Caco-2 (cell line): ENCODE results near the gene SGCD. TPM values are rescaled to one million over a fixed set of nuclear protein-coding genes. Genes with fewer than 3 reads are reported as not detected.

Experiments
- BruUV-seq: library from RNA; stranded (reverse); fragments of 400-500 nt; replicated peaks from 2 replicates; lab custom pipeline; 2021; lab: Mats Ljungman, UMichigan
- CTCF ChIA-PET: fragments of 300-600 bp; sonication (Branson Sonifier 250); formaldehyde crosslinking; loops from one replicate; lab custom pipeline; 2022; ENCODE audit warnings: antibody characterized with exemption; lab: Charles Lee
- POLR2A ChIA-PET: fragments of 300-600 bp; sonication (Branson Sonifier 250); formaldehyde crosslinking; loops from one replicate; lab custom pipeline; 2022; ENCODE audit warnings: antibody characterized with exemption; lab: Charles Lee
- DNase-seq, 2 experiments: peaks; one replicate each; pipeline versions ENCODE4 v3.0.0 to v3.0.0-alpha.2; 2020 to 2022
- H3K27me3 ChIP-seq: replicated peaks from 2 replicates; pipeline ENCODE4 v1.6.0; 2011; ENCODE audit warnings: low read length; ENCODE audit not compliant: control insufficient read depth, insufficient read depth
- H3K36me3 ChIP-seq: 2 replicates; pipeline ENCODE4 v1.5.1; 2011; ENCODE audit warnings: low read length; ENCODE audit not compliant: control insufficient read depth, insufficient read depth
- H3K4me1 ChIP-seq: fragments of 250-450 bp; sonication (Bioruptor Pico); 2 replicates; pipeline ENCODE4 v1.5.1; 2020; ENCODE audit warnings: mild to moderate bottlenecking
- H3K4me3 ChIP-seq: 2 replicates; pipeline ENCODE4 v1.5.1; 2011; ENCODE audit warnings: low read depth, mild to moderate bottlenecking, control low read depth, low read length
- H3K9me3 ChIP-seq: fragments of 250-450 bp; sonication (Bioruptor Pico); 2 replicates; pipeline ENCODE4 v1.5.1; 2020; ENCODE audit warnings: mild to moderate bottlenecking, moderate library complexity
- H3K27ac Mint-ChIP-seq: one replicate; pipeline ENCODE4 v1.8.0; 2022; ENCODE audit warnings: mixed read lengths; ENCODE audit not compliant: unreplicated experiment
- H3K27me3 Mint-ChIP-seq: one replicate; pipeline ENCODE4 v1.8.0; 2022; ENCODE audit warnings: mixed read lengths; ENCODE audit not compliant: insufficient read depth, unreplicated experiment
- H3K36me3 Mint-ChIP-seq: one replicate; pipeline ENCODE4 v1.8.0; 2022; ENCODE audit warnings: mild to moderate bottlenecking, mixed read lengths; ENCODE audit not compliant: insufficient read depth, unreplicated experiment
- H3K4me1 Mint-ChIP-seq: one replicate; pipeline ENCODE4 v1.8.0; 2022; ENCODE audit warnings: low read depth, mixed read lengths; ENCODE audit not compliant: unreplicated experiment
- H3K4me3 Mint-ChIP-seq: one replicate; pipeline ENCODE4 v1.8.0; 2022; ENCODE audit warnings: mild to moderate bottlenecking, moderate library complexity, mixed read lengths; ENCODE audit not compliant: unreplicated experiment
- H3K9me3 Mint-ChIP-seq: one replicate; pipeline ENCODE4 v1.8.0; 2022; ENCODE audit warnings: mixed read lengths; ENCODE audit not compliant: unreplicated experiment
- CTCF ChIP-seq, 2 experiments: fragments of 200-600 bp in 1 of 2; IDR thresholded peaks; 1 replicate in 1 of 2; 2 replicates in 1 of 2; pipeline versions ENCODE4 v1.5.1 to v1.8.0; 2011 to 2022; ENCODE audit warnings: antibody characterized with exemption in 1 of 2, control low read depth in 1 of 2, inconsistent platforms in 1 of 2, low read depth in 1 of 2, low read length in 1 of 2, mild to moderate bottlenecking in 1 of 2, moderate library complexity in 1 of 2; ENCODE audit not compliant: insufficient read depth in 1 of 2, severe bottlenecking in 1 of 2, unreplicated experiment in 1 of 2
- intact Hi-C: fragments of 100-400 bp; cut with micrococcal nuclease; formaldehyde crosslinking; loops from one replicate; pipeline ENCODE4 v1.10.0; 2022; ENCODE audit not compliant: unreplicated experiment
- total RNA-seq: library from RNA; stranded (reverse); gene quantifications from 2 replicates; pipeline ENCODE4 v1.2.3, GENCODE V29; 2022

The SGCD gene
- total RNA-seq, 1 experiment from 2014 or later: 0.20 TPM

DNA sequence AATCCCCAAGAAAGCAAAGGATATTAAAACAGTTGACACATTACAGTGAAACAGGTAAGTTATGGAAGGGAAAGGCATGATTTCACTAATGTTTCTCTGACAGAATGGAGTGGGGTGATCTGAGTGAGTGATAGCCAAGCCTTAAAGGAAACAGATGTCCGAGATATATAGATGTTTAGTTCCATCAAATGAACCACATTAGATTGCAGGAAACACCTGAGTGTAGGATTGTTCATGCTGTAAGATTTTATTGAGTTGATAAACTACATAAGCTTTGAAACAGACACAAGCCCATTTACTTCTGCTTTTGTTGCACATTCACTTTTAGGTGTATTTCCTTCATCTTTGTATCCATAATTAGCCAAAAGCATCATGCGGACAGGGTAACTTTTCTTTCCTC lies 356.0 kb downstream of the SGCD start:
- no TSS peak for BruUV-seq
- Mint-ChIP-seq H3K9me3 (no peaks in the 10 kb centered on the region), H3K36me3 (no peaks in the 10 kb centered on the region), H3K27me3 (no peaks in the 10 kb centered on the region), H3K27ac (no peak overlapping the region), H3K4me3 (no peak overlapping the region), H3K4me1 (no peaks in the 10 kb centered on the region)
- H3K9me3 ChIP-seq: no peaks in the 10 kb centered on the region
- CTCF ChIA-PET: no interaction called here
- intact Hi-C loops: no loop called here
- POLR2A ChIA-PET: no interaction called here
- no peaks in the 10 kb centered on the region for H3K4me1 ChIP-seq
- no peaks in the 10 kb centered on the region for H3K27me3 ChIP-seq
- H3K4me3 ChIP-seq: no peak overlapping the region
- DNase-seq: no peak
- TF ChIP-seq CTCF (IDR thresholded peaks at IDR 0.05; ENCODE audit: insufficient read depth in 1 of 2, low read depth in 1 of 2, low read length in 1 of 2, severe bottlenecking in 1 of 2, unreplicated experiment in 1 of 2): no peak
- H3K36me3 ChIP-seq: no peaks in the 10 kb centered on the region

GRCh38 chr5:156683509-156683908 lies 356.5 kb downstream of the SGCD start:
- DNase-seq: no peak
- Histone ChIP-seq H3K36me3 (no peaks in the 10 kb centered on the region), H3K27me3 (no peaks in the 10 kb centered on the region; the same call in 1 of the 2 replicates), H3K4me3 (no peak overlapping the region), H3K9me3 (no peaks in the 10 kb centered on the region), H3K4me1 (no peaks in the 10 kb centered on the region)
- H3K9me3 Mint-ChIP-seq: no peaks in the 10 kb centered on the region
- no peaks in the 10 kb centered on the region for H3K4me1 Mint-ChIP-seq
- no peak overlapping the region for H3K4me3 Mint-ChIP-seq
- no peak overlapping the region for H3K27ac Mint-ChIP-seq
- TF ChIP-seq CTCF (IDR thresholded peaks at IDR 0.05; ENCODE audit: insufficient read depth in 1 of 2, low read depth in 1 of 2, low read length in 1 of 2, severe bottlenecking in 1 of 2, unreplicated experiment in 1 of 2): no peak
- ChIA-PET POLR2A (no interaction called here), CTCF (no interaction called here)
- no peaks in the 10 kb centered on the region for H3K27me3 Mint-ChIP-seq
- BruUV-seq: no TSS peak
- intact Hi-C loops: no loop called here
- H3K36me3 Mint-ChIP-seq: no peaks in the 10 kb centered on the region

GRCh38 chr5:156684216-156684615 lies 357.3 kb downstream of the SGCD start:
- Mint-ChIP-seq H3K4me3 (no peak overlapping the region), H3K36me3 (no peaks in the 10 kb centered on the region), H3K27ac (no peak overlapping the region), H3K27me3 (no peaks in the 10 kb centered on the region), H3K4me1 (no peaks in the 10 kb centered on the region), H3K9me3 (no peaks in the 10 kb centered on the region)
- Histone ChIP-seq H3K27me3 (no peaks in the 10 kb centered on the region; the same call in 1 of the 2 replicates), H3K4me1 (no peaks in the 10 kb centered on the region), H3K4me3 (no peak overlapping the region), H3K9me3 (no peaks in the 10 kb centered on the region), H3K36me3 (no peaks in the 10 kb centered on the region)
- BruUV-seq: no TSS peak
- CTCF ChIA-PET: interaction anchor here (0.5 kb wide), 1 partner anchor 66 kb away, joined by 4 read pairs; no protein-coding TSS in a partner anchor
- intact Hi-C loops: no loop called here
- POLR2A ChIA-PET: no interaction called here
- DNase-seq: no peak
- TF ChIP-seq CTCF (IDR thresholded peaks at IDR 0.05; ENCODE audit: insufficient read depth in 1 of 2, low read depth in 1 of 2, low read length in 1 of 2, severe bottlenecking in 1 of 2, unreplicated experiment in 1 of 2): no peak
